NCI-H2029 (cell line): ENCODE measurements around the gene DCLK2.
A peak's percentile ranks its signal among the peaks of the same experiment; 100 is the strongest.

Experiments used
- DNase-seq: peaks from one replicate; lab custom pipeline; 2025; lab: John Stamatoyannopoulos, UW

The DCLK2 gene

GRCh38 chr4:150078041-150078578 is at the start of gene DCLK2:
Gene DCLK2 (plus strand): TSS chr4:150078445. CDS start chr4:150079028, 583 bp downstream.
- DNase-seq: peak; percentile 54

DNA sequence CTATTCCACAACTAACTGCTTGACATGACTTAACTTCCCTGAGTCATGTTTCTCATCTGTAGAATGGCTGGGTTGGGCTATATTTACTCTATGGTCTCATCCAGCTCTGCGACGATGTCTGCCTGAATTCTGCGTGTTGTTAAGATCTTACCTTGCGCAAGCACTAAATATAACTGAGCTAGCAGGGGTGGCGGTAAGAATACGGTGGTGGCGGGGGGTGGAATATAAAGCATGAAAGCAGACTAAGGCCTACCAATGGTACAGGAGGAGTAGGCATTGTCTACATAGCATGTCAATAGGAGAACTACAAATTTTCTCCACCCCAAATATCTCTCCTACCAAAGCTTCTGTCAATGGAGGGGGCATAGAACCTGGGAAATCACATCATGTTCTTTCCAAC is 45.7 kb upstream of the DCLK2 start:
- no peak for DNase-seq

GRCh38 chr4:150033081-150033480 is 45.2 kb upstream of the DCLK2 start:
- no peak for DNase-seq

- peak; percentile 56 for DNase-seq
Measured at GRCh38 chr4:150033901-150034300, 44.3 kb upstream of the DCLK2 start.

DNA sequence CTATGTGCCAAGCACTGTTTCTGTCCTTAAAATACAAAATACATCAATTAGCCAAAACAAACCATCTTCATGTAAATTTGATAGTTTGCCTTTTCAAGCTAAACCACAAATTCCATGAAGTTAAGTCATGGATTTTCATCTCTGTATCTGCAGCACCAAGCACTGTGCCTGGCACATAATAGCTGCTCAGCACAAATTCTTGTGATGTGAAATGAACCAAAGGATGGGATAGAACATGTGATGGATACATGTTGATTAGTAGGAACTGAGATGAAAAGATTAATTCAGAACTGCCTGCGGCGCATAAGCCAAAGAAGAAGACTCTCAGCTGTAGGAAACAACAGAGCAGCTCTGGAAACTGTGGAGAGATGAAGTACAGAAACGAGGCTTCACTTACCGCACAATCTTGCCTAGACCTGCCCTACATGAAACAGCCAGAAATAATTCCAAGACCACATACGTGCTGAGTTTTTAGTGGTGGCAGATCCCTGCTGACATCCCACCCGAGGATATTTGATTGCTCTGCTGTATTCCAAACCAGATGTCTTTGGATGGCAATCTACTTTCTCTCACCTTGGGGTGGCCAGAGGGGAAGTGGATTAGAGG is 40.9 kb upstream of the DCLK2 start:
- DNase-seq: no peak

- no peak for DNase-seq
Measured at GRCh38 chr4:150038335-150039076, 39.7 kb upstream of the DCLK2 start.

- DNase-seq: no peak
Measured at GRCh38 chr4:150039274-150040127, 38.7 kb upstream of the DCLK2 start.

GRCh38 chr4:150044517-150044916 is 33.7 kb upstream of the DCLK2 start:
- DNase-seq: no peak

GRCh38 chr4:150045410-150045809 is 32.8 kb upstream of the DCLK2 start:
- DNase-seq: no peak

DNA sequence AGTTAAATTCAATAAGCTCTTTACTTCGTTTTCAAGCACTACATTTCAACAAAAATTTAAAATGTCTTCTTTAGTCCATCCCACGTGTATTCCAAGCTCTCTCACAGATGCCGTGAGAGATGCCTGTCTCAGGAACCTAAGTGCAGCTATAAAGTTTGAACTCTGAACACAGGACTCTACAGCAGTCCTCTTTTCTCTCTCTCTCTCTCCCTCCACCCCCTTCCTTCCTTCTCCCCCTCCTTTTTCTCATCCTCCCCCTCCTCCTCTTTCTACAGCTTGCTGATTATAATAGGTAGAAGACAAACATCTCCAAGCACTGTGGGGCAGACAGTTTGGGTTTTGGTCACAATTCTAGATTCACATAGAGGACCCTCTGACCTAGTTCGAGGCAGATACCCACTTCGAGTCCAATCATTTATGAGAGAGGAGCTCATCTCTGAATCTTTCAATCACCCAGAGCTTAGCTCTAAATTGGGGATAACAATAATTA is 31.5 kb upstream of the DCLK2 start:
- DNase-seq: no peak

DNA sequence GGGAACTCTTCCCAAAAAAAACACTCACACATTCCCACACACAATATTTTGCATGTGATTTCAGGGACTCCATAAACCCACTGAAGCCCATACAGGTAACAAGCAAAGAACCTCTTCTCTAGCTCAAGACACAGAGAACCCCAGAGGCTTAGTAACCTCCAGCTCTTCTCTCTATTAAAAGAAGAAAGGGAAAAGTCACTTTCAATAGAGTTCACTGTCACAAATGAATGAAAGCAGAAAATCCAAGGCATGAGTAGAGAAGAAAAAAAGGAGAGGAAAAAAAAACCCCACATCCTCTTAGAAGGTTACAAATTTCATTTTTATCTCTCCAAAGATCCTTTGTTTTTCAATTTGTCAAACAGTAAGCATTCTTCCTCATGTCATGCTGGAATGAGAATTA is 30.7 kb upstream of the DCLK2 start:
- DNase-seq: no peak

DNA sequence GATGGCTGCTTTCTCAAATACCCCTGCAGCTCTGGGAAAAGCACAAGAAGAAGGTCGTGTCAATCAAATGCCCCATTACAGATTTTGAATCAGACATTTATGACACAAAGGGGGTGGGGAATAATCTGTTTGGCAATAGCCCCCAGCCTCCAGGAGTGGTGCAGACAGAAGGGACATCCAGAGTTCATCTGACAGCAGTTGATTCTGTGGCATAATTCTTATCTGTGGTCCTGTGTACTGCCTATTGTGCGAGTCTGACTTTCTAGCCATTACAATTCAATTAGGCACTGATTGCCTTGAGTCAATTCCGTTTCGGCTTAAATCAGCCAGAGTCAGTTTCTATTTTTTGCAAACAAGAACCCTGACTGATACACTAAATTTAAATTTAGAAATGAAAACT is 28.6 kb upstream of the DCLK2 start:
- no peak for DNase-seq

DNA sequence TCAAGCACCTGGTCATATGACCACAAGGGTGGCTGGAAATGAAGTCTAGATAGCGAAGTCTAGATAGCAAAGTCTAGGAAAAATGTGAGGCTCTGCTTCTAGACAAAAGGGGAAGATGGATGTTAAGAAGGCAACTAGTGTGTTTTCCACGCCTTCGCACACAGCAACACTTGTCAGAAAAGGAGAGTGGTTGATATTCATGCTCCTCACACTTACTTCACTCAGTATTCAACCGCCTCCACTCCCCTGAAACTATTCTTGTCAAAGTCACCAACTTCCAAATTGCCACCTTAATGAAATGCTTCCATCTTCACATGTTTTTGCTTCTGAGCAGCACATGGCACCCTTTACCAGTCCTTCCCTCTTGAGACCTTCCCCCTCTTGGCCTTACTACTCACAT is 27.7 kb upstream of the DCLK2 start:
- no peak for DNase-seq

DNA sequence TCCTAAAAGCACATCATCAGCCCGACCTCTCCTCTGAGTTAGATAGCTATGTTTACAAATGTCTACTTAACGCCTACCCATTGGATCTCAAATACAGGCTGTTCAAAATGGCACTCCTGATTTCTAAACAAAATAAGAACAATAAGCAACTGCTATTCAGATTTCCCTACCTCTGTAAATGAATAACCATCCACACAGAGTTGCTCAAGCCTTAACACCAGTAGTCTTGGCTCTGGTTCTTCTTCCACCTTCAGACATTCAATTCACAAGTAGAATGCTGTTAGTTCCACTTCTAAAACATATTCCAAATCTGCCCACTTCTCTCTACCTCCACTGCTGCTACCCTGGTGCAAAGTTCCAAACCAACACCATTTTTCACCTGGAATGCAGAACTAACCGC is 27.1 kb upstream of the DCLK2 start:
- DNase-seq: no peak

GRCh38 chr4:150055467-150055866 is 22.8 kb upstream of the DCLK2 start:
- no peak for DNase-seq

DNA sequence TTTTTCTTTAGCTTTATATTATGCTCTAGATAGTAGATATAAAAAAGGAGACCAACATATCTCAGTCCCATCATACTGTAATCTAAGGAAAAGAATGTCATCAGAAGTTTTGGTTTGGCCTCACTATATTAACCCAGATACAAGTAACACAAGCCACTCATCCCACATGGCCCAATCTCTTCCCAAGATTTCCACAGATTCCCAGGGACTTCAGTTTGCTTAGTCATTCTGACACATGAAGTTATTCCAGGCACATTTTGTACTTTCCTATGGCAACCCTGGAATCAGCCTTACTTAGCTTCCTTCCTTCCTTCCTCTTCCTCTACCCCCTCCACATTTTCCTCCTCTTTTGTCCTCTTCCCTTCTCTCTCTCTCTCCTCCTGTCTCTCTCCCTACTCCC is 21.7 kb upstream of the DCLK2 start:
- no peak for DNase-seq

DNA sequence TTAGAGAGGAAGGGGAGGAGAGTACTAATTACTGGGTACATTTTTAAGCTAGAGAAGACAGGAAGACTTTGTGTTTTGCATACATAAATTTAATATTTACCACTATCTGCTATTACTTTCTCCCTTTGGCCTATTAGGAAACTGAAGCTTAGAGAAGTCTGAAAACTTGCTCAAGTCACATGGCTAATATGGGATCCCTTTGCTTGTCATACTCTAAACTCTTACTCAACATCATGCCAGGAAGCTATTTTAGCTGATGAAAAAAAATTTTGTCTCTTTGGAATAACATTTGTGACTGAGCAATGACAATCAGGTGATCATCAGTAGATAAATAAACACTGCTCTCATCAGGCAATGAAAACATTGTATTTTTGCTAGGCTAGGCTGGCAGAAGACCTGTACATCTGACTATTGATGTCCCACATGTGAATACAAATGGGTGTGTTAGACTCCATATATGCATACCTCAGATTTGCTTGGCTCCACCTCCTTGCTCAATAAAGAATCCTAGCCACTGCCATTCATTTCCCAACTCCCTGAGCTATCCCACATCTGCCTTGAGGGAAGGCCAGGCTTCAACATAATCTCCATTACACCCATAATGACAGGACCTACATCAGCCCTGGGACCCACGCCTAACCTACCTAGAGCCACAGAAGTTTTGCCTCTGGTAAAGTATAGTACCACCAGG is 17.0 kb upstream of the DCLK2 start:
- DNase-seq: no peak

DNA sequence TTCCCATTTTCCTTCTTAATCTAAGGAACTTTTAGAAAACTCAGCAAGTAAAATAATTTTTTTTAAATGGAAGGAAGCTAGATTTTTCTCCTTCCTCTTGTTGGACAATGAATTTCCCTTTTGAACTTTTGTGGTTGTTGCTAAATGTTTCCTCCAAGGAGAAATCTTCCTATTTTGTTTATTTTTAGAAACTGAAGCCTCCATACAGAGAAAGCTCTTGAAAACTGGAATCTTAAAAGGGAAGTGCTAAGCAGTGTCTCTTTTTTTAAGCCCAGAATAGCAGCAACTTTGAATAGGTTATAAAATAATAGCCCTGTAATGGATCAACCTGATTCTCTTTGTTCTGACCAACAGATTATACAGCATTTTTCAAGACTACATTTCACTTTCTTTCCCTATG is 15.1 kb upstream of the DCLK2 start:
- DNase-seq: no peak

DNA sequence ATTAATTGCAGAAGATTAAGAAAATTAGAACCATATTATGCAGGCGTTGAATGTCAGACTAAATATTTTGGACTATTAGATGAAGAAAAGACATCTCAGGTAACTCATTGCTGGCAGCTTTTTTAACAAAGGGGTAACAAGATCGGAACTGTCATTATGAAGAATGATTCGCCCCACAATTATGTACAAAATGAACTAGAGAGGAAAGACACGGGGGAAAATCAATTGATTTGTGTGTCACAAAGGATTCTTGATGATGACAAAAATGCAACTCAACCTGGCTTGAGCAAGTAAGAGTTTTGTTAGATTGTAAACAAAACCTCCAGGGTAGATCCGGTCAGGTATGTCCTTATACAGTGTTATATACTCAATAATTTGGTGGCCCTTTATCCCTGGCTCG is 12.5 kb upstream of the DCLK2 start:
- no peak for DNase-seq

GRCh38 chr4:150067859-150068258 is 10.4 kb upstream of the DCLK2 start:
- no peak for DNase-seq

DNA sequence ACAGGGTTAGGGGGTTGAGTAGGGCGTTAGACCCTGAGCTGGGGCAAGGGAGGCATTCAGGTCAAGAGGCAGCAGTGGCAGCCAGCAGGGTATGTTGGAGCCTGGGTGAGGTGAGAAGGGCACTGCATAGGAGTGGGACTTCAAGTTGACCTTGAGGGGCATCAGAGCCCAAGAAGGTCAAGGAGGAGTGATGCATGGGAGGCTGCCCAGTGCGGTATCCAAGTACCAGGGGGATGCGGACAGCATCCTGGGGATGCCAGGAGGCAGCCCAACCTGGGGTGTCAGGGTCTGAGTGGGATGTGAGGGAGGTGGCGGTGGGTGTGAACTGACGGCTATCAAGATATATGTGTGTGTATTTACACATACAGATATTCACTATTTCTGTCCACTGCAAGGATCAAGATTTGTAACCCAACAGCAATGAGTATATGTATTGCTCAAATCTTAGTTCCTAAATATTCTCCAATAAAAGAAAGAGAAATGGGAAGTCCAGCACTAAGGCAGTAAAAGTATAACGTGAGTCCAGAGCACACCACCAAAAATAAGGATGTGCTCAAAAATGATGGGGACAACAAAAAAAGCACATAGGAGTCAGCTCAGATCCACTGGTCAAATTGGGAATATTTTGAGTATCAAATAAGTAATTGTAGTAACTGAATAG is 9.8 kb upstream of the DCLK2 start:
- DNase-seq: no peak
